OCI-LY1 (cell line): Measurements from ENCODE around the gene MRPL41.

ENCODE experiments used
- H2AFZ ChIP-seq: fragments of 200-600 bp; sonication (generic), shearing (Covaris generic); 2 replicates; pipeline ENCODE4 v1.6.0; 2014; ENCODE audit warnings: antibody characterized with exemption, mild to moderate bottlenecking, low read length
- H3F3A ChIP-seq: fragments of 200-600 bp; sonication (generic), shearing (Covaris generic); 2 replicates; pipeline ENCODE4 v1.6.0; 2014; ENCODE audit warnings: mild to moderate bottlenecking, antibody characterized with exemption, low read length, moderate library complexity; ENCODE audit not compliant: insufficient read depth
- H3K27ac ChIP-seq: fragments of 200-600 bp; sonication (generic); 2 replicates; pipeline ENCODE4 v1.5.1; 2014; ENCODE audit warnings: low read length, mixed run types, mild to moderate bottlenecking, low read depth; ENCODE audit not compliant: poor library complexity, severe bottlenecking
- H3K27me3 ChIP-seq: fragments of 200-600 bp; sonication (generic); 2 replicates; pipeline ENCODE4 v1.6.0; 2014; ENCODE audit warnings: antibody characterized with exemption, mild to moderate bottlenecking, low read length, moderate library complexity; ENCODE audit not compliant: insufficient read depth
- H3K36me3 ChIP-seq: fragments of 200-600 bp; sonication (generic); 2 replicates; pipeline ENCODE4 v1.6.1; 2014; ENCODE audit warnings: mild to moderate bottlenecking, antibody characterized with exemption, low read length, moderate library complexity, mixed read lengths; ENCODE audit not compliant: insufficient read depth
- H3K4me1 ChIP-seq: fragments of 200-600 bp; sonication (generic); 2 replicates; pipeline ENCODE4 v1.5.1; 2014; ENCODE audit warnings: mild to moderate bottlenecking, low read length, moderate library complexity; ENCODE audit not compliant: insufficient read depth, severe bottlenecking
- H3K4me2 ChIP-seq: fragments of 200-600 bp; sonication (generic), shearing (Covaris generic); 2 replicates; pipeline ENCODE4 v1.6.1; 2014; ENCODE audit warnings: low read length
- H3K4me3 ChIP-seq: fragments of 200-600 bp; sonication (generic); 2 replicates; pipeline ENCODE4 v1.5.1; 2014; ENCODE audit warnings: low read length, low read depth, mild to moderate bottlenecking, mixed read lengths; ENCODE audit not compliant: poor library complexity, severe bottlenecking
- H3K79me2 ChIP-seq: fragments of 200-600 bp; shearing (Covaris generic); 2 replicates; pipeline ENCODE4 v1.6.1; 2016; ENCODE audit warnings: mixed run types, low read length, mixed read lengths; ENCODE audit not compliant: insufficient read depth
- H3K9ac ChIP-seq: fragments of 200-600 bp; sonication (generic), shearing (Covaris generic); 2 replicates; pipeline ENCODE4 v1.6.1; 2014; ENCODE audit warnings: mild to moderate bottlenecking, low read length, mixed read lengths
- H3K9me2 ChIP-seq: fragments of 200-600 bp; sonication (generic), shearing (Covaris generic); 2 replicates; pipeline ENCODE4 v1.6.1; 2014; ENCODE audit warnings: low read depth, mild to moderate bottlenecking, low read length, mixed read lengths
- H3K9me3 ChIP-seq: fragments of 200-600 bp; shearing (Covaris generic); 2 replicates; pipeline ENCODE4 v1.6.1; 2014; ENCODE audit warnings: low read length, mixed read lengths
- H4K20me1 ChIP-seq: fragments of 200-600 bp; sonication (generic), shearing (Covaris generic); 2 replicates; pipeline ENCODE4 v1.6.0; 2016; ENCODE audit warnings: mild to moderate bottlenecking, low read length; ENCODE audit not compliant: insufficient read depth
- EZH2 ChIP-seq: fragments of 200-600 bp; sonication (generic), shearing (Covaris generic); IDR thresholded peaks from 2 replicates; pipeline ENCODE4 v1.8.0; 2017; ENCODE audit warnings: borderline replicate concordance, mixed run types, mild to moderate bottlenecking, antibody characterized with exemption, low read length, moderate library complexity, mixed read lengths
- TF ChIP-seq, protein P1 (sequence below): fragments of 200-600 bp; sonication (generic), shearing (Covaris generic); IDR thresholded peaks from 2 replicates; pipeline ENCODE4 v1.5.1; 2017; ENCODE audit warnings: mild to moderate bottlenecking, antibody characterized with exemption, low read length, moderate library complexity, mixed read lengths

The MRPL41 gene

DNA sequence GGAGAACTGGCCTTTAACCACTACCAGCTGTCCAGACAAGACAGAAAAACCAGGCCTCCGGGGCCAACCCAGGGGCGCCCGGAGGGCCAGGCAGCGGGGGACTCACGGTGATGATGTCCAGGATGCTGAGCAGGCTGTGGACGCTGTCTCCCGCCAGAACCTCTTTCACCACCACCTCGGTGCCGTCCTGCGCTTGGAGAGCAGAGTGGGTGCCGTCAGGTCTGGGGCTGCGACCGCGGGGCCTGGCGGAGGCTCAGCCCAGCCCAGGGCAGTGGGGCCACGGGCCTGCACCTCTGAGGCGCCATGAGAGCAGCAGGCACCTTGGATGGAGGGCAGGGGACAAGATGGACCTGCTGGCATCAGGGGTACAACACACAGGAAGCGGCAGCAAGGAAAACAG lies 11.1 kb upstream of the MRPL41 start:
- Histone ChIP-seq H3K4me3 (no peak overlapping the region), H3K27ac (no peak overlapping the region), H3K36me3 (no peaks in the 10 kb centered on the region), H3F3A (no peaks in the 10 kb centered on the region), H3K9me2 (no peaks in the 10 kb centered on the region), H4K20me1 (no peaks in the 10 kb centered on the region), H3K9ac (no peak overlapping the region), H3K4me1 (peaks cover 14% of the 10 kb centered on the region), H3K27me3 (no peaks in the 10 kb centered on the region), H2AFZ (no peak overlapping the region), H3K79me2 (no peaks in the 10 kb centered on the region), H3K4me2 (no peak overlapping the region), H3K9me3 (no peaks in the 10 kb centered on the region)
- TF ChIP-seq EZH2, result no peak
- TF ChIP-seq, protein P1, sequence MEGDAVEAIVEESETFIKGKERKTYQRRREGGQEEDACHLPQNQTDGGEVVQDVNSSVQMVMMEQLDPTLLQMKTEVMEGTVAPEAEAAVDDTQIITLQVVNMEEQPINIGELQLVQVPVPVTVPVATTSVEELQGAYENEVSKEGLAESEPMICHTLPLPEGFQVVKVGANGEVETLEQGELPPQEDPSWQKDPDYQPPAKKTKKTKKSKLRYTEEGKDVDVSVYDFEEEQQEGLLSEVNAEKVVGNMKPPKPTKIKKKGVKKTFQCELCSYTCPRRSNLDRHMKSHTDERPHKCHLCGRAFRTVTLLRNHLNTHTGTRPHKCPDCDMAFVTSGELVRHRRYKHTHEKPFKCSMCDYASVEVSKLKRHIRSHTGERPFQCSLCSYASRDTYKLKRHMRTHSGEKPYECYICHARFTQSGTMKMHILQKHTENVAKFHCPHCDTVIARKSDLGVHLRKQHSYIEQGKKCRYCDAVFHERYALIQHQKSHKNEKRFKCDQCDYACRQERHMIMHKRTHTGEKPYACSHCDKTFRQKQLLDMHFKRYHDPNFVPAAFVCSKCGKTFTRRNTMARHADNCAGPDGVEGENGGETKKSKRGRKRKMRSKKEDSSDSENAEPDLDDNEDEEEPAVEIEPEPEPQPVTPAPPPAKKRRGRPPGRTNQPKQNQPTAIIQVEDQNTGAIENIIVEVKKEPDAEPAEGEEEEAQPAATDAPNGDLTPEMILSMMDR, result no peak

DNA sequence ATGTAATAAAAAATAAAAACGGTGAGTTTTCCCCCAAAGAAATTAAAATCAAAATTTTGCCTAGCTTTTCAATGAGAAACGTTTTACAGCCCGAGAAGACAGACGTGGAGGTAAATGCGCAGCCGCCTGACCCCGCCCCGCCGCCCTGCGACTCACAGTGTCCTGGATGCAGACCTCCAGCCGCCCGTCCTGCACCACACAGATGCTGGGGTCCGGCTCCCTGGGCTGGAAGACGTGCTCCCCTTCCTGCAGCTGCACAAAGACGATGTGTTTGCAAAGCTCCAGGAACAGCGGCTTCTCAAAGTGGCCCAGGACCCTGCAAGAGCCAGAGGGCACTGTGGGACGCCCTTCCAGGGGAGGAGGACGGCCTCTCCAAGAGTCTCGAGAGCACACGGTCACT lies 9.2 kb upstream of the MRPL41 start:
- TF ChIP-seq, protein P1, result no peak
- no peak for TF ChIP-seq EZH2
- no peak overlapping the region for H3K4me2 ChIP-seq
- H3K4me1 ChIP-seq, result no peaks in the 10 kb centered on the region
- H3K4me3 ChIP-seq, result no peak overlapping the region
- no peaks in the 10 kb centered on the region for H3K27me3 ChIP-seq
- H4K20me1 ChIP-seq, result no peaks in the 10 kb centered on the region
- peaks cover 7% of the 10 kb centered on the region for H3K36me3 ChIP-seq
- no peak overlapping the region for H3K9ac ChIP-seq
- H3K79me2 ChIP-seq, result no peaks in the 10 kb centered on the region
- H3F3A ChIP-seq, result no peaks in the 10 kb centered on the region
- no peak overlapping the region for H2AFZ ChIP-seq
- H3K9me2 ChIP-seq, result no peaks in the 10 kb centered on the region
- H3K27ac ChIP-seq, result no peak overlapping the region
- H3K9me3 ChIP-seq, result no peaks in the 10 kb centered on the region

DNA sequence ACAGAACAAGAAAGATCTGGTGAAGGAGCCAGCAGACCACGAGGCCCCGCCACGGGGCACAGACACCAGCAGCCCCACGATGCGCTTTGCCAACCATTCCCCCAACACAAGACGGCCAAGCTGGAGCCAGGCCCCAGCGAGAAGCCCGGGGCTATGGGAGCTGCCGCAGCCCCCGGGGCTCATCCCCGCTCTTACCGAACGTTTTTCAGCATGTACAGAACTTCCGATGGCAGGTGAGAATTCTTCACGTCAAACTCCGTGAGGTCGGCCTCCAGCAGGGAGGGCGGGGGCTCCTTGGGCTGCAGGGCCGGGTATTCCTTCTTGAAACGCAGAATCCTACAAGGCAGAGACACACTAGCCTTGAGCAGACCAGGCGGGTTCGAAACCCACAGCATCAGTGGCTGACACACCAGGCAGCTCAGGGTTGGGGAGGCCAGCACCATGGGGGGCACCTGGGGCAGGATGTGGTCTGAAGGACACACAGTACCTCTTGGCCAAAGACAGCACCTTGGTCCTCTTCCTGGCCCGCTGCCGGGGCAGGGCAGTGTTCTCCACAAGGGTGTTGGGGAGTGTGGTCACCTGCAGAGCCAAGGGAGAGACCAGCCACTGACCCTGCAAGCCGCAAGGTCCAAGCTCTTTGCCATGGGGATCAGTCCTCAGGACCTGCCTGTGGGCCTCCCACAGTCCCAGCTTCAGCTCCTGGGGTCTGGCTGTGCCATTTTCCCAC lies 8.3 kb upstream of the MRPL41 start:
- no peak overlapping the region for H3K27ac ChIP-seq
- H2AFZ ChIP-seq, result no peak overlapping the region
- no peak for TF ChIP-seq EZH2
- TF ChIP-seq, protein P1, result no peak
- H3K36me3 ChIP-seq, result peaks cover 7% of the 10 kb centered on the region
- H3K27me3 ChIP-seq, result no peaks in the 10 kb centered on the region
- H3K4me2 ChIP-seq, result no peak overlapping the region
- H3K79me2 ChIP-seq, result no peaks in the 10 kb centered on the region
- no peaks in the 10 kb centered on the region for H3F3A ChIP-seq
- H3K9me2 ChIP-seq, result no peaks in the 10 kb centered on the region
- H3K4me1 ChIP-seq, result no peaks in the 10 kb centered on the region
- no peak overlapping the region for H3K9ac ChIP-seq
- H4K20me1 ChIP-seq, result no peaks in the 10 kb centered on the region
- no peaks in the 10 kb centered on the region for H3K9me3 ChIP-seq
- no peak overlapping the region for H3K4me3 ChIP-seq
